GM19452 (cell line): ENCODE measurements around the gene ZNF440.

Experiments used
- ATAC-seq: cut with Tn5 transposase; IDR thresholded peaks from one replicate; pipeline ENCODE4 v1.9.1; 2021; ENCODE audit not compliant: unreplicated experiment

Gene ZNF440

GRCh38 chr19:11882606-11883005, 68.5 kb downstream of the ZNF440 start:
- no peak for ATAC-seq
